Fibroblast of gingiva (primary cell): Measurements from ENCODE around the gene C19orf38.
A peak's percentile ranks its signal among the peaks of the same experiment; 100 is the strongest.
"Not testable (repeated sequence)": the region's sequence is repeated elsewhere in the genome, so short reads cannot be mapped to it uniquely, and the experiment has no call there.

Experiments
- DNase-seq: peaks from one replicate; pipeline ENCODE4 v3.0.0-alpha.2; 2011; ENCODE audit warnings: low read depth

Gene C19orf38

DNA sequence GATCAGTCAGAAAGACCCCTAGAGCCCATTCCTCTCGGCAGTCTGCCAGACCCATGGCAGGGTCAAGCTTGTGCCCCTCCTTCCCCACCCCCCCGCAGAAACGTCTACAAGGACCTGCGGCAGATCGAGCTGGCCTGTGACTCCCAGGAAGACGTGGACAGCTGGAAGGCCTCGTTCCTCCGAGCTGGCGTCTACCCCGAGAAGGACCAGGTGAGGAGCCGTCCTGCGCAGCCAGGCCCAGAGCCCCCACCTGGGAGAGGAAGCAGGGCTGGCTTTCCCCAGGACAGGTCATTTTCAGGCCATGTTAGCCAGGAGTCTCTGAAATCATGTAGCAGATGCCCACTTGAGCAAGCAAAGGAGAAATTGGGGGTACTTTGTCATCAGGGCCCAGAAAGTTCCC is 24.5 kb upstream of the C19orf38 start:
- DNase-seq: no peak

DNA sequence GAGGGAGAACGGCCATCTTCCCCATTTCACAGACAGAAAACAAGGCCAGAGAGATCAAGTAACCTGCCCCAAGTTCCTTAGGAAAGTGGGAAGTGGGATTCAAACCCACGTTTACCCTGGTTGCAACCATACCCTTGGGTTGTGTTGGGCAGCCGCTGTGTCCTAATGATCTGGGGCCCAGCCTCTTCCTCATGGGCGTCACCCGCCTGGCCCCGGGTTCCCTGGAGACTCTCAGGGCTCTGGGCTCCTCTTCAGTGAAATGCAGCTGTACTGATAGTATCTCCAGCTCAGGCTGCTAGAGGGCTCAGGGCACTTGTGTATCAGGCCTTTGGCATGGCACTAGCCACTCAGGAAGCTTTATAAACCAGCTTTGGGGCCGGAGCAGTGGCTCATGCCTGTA is 22.0 kb upstream of the C19orf38 start:
- no peak for DNase-seq

DNA sequence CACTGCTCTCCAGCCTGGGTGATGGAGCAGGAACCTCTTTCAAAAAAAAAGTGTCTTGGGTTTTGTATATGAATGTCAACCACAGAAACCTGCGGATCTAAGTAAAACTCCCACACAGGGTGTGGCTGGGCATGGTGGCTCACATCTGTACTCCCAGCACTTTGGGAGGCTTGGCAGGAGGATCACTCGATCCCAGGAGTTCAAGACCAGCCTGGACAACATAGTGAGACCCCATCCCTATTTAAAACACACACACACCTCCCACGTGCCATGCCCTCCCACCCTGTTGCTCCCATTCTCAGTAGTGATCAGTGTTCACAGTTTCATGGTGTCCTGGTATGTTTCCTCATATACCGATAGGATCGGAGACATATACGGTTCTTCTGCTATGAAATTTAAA is 21.4 kb upstream of the C19orf38 start:
- no peak for DNase-seq

DNA sequence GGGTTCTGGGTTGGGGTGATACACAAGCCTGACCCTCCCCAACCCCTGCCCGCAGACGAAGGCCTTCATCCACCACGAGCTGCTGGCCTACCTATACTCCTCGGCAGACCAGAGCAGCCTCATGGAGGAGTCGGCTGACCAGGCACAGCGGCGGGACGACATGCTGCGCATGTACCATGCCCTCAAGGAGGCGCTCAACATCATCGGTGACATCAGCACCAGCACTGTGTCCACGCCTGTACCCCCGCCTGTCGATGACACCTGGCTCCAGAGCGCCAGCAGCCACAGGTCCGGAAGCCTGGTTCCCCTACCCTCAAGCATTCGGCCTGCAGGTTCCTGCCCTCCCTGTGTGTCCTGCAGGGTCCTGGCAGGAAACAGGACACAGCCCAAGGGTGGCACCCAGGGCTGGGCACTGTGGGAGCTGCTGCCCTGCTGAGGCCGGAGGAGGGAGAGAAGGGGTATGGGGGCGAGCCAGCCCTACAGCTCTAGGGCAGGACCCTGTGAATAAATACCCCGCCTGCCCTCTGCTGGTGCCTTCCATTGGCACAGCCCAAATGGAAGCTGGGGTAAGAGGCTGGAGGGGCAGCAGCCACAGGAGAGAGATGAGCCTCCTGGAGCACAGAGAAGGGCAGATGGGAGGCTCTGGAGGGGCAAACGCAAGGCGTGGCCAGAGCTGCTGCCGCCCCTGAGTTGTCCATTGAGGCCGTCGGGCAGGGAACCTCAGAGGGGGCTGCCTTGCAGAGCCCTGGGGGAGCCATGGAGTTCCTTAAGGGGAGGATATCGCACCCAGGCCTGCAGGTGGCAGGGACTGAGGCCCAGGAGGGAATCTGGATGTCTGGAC is 19.0 kb upstream of the C19orf38 start:
- no peak for DNase-seq

DNA sequence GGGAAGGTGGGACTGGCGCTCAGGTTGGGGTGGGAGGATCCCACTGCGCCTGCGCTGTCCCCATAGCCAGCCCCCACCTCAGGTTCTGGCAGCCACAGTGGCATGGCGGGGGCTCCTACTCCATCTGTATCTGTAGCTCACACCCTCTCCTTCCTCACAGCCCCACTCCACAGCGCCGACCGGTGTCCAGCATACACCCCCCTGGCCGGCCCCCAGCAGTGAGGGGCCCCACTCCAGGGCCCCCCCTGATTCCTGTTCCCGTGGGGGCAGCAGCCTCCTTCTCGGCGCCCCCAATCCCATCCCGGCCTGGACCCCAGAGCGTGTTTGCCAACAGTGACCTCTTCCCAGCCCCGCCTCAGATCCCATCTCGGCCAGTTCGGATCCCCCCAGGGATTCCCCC is 18.2 kb upstream of the C19orf38 start:
- DNase-seq: no peak

DNA sequence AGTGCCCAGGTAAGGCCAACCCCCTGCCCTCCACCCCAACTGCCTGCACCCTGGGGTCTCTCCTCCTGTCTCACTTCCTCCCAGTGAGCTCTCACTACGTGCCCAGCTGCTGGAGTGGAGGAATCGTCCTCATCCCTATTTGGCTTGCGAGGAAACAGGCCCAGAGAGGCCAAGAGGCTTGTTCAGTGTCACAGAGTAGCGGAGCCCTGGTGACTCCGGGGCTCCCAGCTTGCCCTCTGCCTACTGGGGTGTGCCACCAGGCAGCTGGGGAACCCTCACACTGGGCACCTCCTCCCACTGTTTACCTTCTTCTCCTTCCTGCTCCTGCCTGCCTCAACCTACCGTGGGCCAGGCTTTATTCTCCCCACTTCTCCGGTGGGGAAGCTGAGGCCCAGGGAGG is 17.8 kb upstream of the C19orf38 start:
- DNase-seq: no peak

DNA sequence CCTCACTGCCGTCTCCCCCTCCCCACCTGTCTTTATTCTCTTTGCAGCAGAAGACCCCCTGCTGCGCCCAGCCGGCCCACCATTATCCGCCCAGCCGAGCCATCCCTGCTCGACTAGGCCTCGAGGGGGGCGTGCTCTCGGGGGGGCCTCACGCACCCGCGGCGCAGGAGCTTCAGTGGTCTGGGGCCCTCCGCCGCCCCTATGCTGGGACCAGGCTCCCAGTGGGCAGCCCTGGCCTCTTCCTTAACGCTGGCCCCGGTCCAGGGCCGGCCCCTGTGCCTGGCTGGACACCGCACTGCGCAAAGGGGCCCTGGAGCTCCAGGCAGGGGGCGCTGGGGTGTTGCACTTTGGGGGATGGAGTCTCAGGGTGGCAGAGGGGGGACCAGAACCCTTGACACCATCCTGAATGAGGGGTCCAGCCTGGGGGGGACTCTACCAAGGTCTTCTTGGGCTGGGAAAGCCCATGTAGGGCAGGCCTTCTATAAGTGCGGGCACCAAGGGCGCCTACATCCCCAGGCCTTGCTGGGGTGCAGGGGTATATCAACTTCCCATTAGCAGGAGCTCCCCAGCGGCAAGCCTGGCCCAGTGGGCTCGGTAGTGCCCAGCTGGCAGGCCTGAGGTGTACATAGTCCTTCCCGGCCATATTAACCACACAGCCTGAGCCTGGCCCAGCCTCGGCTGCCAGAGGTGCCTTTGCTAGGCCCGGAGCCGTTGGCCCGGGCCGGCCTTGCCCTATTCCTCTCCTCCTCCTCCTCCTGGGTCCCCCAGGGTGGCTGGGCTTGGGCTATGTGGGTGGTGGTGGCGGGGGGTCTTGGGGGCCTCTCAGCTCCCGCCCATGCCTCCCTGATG is 17.1 kb upstream of the C19orf38 start:
- DNase-seq: no peak

DNA sequence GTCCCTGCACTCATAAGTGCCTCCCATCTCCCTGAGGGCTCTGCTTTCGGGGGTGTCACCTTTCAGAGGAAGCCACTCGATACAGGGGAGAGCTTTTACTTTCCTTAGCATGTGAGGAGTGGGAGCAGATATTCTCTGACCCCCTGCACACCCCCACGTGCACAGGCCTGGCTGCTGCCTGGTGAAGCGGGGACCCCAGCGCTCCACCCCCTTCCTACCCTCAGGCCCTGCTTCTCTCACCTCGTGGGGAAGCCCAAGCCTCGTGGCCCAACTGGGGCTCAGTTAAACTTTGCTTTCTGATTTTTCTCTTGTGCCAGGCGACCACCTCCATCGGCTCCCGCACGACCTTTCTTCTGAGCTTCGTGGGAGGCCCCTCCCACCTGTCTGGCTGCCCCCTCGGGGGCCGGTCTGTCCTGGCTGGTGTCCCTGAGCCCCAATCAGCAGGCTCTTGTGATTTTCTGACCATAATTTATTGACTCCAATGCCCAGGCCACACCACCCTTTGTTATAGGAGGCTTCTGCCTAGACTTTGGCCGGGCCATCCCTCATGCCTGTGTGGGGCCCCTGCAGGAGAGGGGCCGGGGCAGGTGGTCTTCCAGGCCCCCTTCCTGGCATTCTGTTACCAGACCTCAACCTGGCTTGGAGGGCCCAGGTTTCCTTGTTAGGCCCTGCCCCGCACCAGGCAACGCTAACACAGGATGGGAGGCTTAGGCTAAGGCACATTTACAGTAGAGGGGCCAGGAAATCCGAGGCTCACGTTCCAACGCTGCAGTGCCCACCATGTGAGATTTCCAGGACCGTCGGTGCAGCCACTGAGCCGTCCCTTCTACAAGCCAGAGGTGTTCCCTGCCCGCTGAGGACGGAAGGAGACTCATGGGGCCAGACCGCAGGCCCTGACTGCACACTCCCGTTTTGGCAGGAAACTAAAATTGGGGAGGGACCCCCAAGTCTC is 16.0 kb upstream of the C19orf38 start:
- DNase-seq: no peak

DNA sequence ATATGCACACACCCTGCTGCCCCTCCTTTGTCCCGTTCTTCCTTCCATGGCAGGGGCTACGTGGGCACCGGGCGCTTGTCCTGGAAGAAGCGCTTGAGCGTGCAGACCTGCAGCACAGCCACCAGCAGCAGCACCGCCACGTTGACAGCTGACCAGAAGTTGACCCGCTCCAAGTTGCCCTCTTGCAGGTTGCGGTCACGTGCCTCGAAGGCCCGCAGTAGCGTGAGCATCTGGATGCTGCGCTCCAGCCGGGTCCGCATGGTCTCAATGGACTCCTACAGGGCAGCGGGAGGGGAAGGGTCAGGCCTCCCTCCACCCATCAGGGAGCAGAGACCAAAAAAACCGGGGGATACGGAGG is 15.3 kb upstream of the C19orf38 start:
- no peak for DNase-seq

DNA sequence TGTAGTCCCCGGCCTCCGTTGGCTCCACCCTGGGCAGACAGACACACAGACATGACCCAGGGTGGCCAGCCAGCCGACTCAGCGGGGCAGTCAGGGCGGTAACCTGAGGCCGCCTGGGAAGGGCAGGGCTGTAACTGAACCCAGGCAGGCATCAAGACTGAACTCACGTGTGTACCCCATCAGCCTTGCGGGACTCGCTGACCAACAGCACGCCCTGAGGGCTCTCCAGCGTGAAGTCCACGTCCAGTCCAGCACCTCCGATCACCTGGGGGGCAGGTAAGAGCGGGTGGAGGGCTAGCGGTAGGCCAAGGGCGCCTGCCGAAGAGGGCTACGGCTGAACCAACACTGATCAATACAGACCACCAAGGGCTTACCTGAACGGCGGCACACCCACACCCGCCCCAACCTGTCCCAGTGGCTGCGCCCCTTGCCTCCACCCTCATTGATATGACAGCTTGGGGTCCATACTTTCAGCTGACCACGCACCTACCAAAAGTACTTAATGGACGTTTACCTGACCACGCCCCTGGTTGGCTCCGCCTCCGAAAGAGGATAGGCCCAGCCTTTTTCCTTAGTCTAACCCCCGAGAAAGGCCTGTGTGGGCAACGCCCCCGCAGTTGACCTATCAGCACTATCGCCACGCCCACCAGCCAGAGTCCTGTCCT is 13.0 kb upstream of the C19orf38 start:
- DNase-seq: no peak

DNA sequence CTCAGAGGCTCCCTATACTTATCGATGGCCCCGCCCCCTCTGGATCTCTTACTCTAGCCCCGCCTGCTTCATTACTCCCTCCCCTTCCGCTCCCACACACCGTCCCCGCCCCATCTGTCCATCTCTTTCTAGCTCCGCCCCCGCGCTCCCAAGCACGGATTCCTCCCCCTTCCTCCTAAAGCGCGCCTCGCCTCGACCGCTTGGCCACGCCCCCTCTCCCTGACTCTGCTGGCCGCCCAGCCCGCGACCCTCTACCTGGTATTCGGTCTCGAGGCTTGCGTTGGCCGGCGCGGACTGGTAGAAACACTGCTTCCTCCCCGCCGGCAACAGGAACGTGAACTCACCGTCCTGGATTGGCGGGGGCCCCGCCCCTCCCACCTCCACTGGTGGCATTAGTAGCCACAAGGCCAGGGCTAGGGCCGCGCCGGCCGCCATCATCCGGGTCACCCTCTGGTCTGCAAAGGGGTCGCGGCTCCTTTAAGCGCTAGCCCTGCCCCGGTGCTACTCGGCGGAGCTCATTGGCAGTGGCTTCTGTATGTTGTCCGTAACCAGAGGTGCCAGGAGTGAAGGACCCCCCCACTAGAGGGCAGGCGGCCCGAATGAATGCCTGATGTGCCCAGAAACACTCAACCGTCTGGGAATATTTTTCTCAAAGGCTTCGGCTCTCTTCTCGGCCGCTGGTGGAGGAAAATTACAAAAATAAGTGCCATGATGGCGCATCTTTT is 12.3 kb upstream of the C19orf38 start, which contains the start of gene TMED1:
TMED1 (minus strand) TSS at position 459 of the 725 bp plus-strand sequence; CDS start at position 438, 21 bp downstream.
- DNase-seq: peak; percentile 99

DNA sequence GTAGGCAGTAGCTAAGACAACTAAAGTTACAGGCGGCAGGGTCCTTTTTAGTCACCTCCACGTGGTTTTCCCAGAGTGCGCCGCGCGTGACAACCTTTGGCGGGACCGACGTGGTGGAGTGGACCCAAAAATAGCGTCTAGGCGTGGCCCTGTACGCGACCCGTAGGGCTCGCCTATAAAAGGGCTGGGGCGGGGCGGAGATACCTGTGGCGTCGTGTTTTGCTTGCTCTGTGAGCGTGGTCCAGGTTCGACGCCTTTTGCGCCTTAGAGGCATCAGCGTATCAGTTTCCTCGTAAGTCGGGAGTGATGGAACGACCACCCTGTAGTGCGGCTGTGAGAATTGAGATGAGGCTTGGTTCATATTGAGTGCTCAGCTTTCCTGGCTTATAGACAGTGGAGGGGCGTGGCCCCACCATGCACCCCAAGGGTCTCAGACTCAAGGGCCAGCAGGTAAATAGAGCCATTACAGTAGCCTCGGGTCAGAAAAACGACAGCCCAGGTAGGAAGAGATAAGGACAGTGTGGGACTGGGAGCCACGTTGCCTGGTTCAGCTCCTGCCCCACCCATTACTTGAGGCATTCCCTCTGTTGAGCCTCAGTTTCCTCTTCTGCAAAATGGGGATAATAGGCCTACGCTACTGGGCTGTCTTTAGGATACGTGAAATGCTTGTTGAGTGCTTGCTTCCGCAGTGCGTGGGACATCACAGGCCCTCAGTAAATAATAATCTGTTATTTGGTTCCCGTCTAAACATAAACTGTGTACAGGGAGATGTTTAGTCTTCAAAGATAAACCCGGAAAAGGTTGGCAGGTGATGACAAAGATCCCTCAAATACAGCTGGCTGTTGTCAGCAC is 11.5 kb upstream of the C19orf38 start:
- DNase-seq: peak; percentile 85

DNA sequence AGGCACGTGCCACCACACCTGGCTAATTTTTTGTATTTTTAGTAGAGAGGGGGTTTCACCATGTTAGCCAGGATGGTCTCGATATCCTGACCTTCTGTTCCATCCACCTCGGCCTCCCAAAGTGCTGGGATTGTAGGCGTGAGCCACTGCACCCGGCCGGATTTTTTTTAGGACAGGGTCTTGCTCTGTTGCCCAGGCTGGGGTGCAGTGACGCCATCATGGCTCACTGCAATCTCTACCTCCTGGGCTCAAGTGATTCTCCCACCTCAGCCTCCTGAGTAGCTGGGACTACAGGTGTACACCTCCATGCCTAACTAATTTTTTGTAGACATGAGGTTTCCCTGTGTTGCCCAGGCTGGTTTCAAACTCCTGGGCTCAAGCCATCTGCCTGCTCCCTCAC is 10.6 kb upstream of the C19orf38 start:
- DNase-seq: not testable (repeated sequence)

DNA sequence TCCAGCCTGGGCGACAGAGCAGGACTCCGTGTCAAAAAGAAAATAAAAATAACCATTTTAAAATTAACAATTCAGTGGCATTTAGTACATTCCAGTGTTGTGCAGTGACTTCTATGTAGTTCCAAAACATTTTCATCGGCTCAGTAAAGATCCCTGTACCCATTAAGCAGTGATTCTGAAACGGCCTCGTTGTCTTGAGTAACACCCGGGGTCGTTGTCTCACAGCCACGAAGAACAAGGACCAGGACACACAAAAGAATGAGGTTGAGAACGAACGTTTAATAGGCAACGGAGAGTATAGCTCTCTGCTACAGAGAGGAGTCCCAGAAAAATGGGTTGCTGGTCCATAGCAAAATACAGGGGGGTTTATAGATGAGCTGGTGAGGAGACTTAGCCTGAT is 9.8 kb upstream of the C19orf38 start:
- DNase-seq: no peak

DNA sequence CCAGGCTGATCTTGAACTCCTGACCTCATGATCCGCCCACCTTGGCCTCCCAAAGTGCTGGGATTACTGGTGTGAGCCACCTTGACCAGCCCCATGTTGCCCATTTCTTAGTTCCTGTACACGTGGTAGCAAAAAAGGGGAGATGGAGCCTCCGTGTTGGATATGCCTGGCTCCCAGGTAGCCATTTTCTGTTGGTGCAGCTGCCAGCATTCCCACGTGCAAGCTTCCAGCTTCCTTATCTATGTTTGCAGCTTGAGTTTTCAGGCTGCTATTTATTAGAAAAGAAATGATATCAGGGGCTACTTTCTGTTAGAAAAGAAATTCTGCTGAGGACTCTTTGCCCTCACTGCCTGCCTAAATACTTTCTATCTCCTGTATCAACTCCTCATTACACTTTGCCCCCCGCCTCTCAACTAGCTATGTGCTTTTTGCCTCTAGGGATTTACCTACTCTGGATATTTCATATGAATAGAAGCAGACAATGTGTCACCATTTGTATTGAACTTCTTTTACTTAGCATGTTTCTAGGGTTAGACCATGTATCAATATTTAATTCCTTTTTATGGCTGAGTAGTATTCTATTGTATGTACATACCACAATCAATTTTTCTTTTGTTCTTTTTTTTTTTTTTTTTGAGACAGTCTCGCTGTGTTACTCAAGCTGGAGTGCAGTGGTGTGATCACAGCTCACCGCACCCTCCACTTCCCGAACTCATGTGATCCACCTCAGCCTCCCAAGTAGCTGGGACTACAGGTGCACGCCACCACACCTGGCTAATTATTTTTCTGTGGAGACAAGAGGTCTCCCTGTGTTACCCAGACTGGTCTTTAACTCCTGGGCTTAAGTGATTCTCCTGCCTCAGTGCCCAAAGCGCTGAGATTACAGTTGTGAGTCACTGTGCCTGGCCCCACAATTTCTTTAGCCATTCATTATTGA is 8.8 kb upstream of the C19orf38 start:
- no peak for DNase-seq

DNA sequence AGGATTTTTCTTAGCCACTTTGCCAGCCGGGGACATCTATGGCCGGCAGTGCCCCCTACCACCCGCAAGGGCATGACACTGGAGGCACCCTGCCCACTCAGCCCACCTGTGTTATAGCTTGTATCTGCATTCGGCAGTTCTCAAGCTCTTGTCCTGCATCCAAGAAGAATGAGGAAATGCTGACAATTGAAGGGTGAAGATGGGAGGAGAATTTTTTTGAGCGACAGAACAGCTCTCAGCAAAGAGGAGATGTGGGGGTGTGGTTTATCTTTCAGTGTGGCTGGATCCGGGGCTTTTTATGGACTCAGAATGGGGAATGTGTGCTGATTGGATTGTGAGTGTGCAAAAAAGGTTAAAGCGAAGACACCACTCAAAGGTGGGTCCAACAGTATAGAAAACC is 5.4 kb upstream of the C19orf38 start:
- DNase-seq: no peak

DNA sequence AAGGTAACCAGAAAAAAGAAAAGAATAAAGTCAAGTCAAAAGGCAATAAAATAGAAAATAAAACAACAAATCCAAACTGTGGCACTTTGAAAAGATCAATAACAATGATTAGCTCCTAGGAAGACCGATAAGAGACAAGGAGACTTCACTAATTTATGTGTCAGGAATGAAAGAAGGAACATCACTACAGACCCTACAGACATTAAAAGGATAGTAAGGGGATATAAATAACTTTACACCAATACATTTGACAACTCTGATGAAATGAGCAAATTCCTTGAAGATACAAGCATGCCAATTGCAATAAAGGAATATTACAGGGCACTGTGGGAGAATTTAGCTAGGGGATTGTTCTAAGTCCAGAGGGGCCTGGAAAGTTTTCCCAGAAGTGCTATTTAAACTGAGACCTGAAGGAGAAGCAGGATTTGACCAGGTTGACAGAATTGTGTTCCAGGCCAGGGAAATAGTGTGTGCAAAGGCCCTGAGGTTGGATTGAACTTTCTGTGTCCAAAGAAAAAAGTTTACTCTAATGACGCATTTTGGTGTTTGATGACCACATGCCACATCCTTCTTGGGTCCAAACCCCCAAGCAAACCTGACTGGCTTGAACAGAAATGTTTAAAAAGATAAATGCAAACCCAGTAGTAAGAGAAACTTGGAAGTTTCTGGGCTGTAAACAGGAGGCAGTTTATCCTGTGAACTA is 1.6 kb upstream of the C19orf38 start:
- DNase-seq: no peak

DNA sequence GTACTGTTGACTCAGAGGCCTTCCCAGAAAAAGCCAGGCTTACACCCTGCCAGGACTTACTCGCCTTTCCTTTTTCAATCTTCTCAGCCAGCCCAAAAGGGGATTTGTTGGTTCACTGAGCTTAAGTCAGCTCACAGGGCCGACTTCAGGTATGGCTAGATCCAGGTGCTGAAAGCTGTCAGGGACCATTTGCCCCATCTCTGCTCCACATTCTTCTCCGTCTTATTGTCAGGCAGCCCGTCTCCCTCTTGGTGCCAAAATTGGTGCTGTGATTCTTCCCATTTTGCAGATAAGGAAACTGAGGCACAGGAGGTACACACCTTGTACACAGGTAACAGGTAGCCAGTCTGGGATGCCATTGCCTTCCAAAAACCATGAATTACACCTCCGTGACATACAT is 2.4 kb downstream of the C19orf38 start:
- DNase-seq: no peak
